ENCODE data around the gene SLC35F3. TPM values are rescaled to one million over a fixed set of nuclear protein-coding genes. Genes with fewer than 3 reads are reported as not detected.

Gene SLC35F3
- total RNA-seq, 1 experiment from 2014 or later, result 0.94 TPM

DNA sequence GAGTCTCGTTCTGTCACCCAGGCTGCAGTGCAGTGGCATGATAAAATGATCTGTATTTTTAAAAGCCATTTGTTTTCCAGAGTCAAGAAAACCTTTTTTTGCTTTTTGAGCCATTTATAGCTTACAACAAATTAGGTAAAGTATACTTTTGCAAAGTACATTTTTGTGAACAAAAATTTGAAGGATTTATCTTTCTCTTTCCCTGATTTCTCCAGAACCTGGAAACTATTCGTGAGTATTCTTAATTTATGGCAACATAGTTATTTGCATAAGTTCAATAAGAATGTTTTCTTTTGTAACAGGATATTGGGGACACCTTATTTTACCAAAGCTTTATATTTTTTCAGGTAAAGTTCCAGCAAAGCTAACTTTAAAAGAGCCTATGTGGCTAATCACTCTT is 37.4 kb upstream of the SLC35F3 start:
- no peak for DNase-seq (ENCODE audit: low spot score)
- CTCF ChIA-PET, result no interaction called here
- ATAC-seq, result no peak
- TF ChIP-seq ZNF671 (CRISPR knock-in tag; IDR thresholded peaks at IDR 0.05) (no peak), MXD4 (CRISPR knock-in tag; IDR thresholded peaks at IDR 0.05; ENCODE audit: borderline replicate concordance) (no peak)
- TF ChIP-seq, protein P1, sequence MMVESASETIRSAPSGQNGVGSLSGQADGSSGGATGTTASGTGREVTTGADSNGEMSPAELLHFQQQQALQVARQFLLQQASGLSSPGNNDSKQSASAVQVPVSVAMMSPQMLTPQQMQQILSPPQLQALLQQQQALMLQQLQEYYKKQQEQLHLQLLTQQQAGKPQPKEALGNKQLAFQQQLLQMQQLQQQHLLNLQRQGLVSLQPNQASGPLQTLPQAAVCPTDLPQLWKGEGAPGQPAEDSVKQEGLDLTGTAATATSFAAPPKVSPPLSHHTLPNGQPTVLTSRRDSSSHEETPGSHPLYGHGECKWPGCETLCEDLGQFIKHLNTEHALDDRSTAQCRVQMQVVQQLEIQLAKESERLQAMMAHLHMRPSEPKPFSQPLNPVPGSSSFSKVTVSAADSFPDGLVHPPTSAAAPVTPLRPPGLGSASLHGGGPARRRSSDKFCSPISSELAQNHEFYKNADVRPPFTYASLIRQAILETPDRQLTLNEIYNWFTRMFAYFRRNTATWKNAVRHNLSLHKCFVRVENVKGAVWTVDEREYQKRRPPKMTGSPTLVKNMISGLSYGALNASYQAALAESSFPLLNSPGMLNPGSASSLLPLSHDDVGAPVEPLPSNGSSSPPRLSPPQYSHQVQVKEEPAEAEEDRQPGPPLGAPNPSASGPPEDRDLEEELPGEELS (CRISPR knock-in tag; IDR thresholded peaks at IDR 0.05), result no peak
- POLR2A ChIA-PET, result no interaction called here
- Mint-ChIP-seq H3K36me3 (peaks cover 28% of the 10 kb centered on the region), H3K27ac (no peak overlapping the region), H3K4me3 (no peak overlapping the region), H3K9me3 (peaks cover 55% of the 10 kb centered on the region), H3K4me1 (no peaks in the 10 kb centered on the region), H3K27me3 (ENCODE audit: low read depth) (peaks cover 7% of the 10 kb centered on the region; the same call in 1 of the 2 replicates)

GRCh38 chr1:233868461-233868860 is 36.0 kb upstream of the SLC35F3 start:
- Mint-ChIP-seq H3K27me3 (ENCODE audit: low read depth) (peaks cover 7% of the 10 kb centered on the region; the same call in 1 of the 2 replicates), H3K27ac (no peak overlapping the region), H3K36me3 (peaks cover 28% of the 10 kb centered on the region), H3K4me1 (no peaks in the 10 kb centered on the region), H3K4me3 (no peak overlapping the region), H3K9me3 (peaks cover 55% of the 10 kb centered on the region)
- TF ChIP-seq PRDM15 (CRISPR knock-in tag; IDR thresholded peaks at IDR 0.05) (no peak), ZNF121 (CRISPR knock-in tag; IDR thresholded peaks at IDR 0.05) (no peak), CREB1 (CRISPR knock-in tag; IDR thresholded peaks at IDR 0.05) (no peak), GABPB1 (CRISPR knock-in tag; IDR thresholded peaks at IDR 0.05) (no peak)
- TF ChIP-seq, protein P2, sequence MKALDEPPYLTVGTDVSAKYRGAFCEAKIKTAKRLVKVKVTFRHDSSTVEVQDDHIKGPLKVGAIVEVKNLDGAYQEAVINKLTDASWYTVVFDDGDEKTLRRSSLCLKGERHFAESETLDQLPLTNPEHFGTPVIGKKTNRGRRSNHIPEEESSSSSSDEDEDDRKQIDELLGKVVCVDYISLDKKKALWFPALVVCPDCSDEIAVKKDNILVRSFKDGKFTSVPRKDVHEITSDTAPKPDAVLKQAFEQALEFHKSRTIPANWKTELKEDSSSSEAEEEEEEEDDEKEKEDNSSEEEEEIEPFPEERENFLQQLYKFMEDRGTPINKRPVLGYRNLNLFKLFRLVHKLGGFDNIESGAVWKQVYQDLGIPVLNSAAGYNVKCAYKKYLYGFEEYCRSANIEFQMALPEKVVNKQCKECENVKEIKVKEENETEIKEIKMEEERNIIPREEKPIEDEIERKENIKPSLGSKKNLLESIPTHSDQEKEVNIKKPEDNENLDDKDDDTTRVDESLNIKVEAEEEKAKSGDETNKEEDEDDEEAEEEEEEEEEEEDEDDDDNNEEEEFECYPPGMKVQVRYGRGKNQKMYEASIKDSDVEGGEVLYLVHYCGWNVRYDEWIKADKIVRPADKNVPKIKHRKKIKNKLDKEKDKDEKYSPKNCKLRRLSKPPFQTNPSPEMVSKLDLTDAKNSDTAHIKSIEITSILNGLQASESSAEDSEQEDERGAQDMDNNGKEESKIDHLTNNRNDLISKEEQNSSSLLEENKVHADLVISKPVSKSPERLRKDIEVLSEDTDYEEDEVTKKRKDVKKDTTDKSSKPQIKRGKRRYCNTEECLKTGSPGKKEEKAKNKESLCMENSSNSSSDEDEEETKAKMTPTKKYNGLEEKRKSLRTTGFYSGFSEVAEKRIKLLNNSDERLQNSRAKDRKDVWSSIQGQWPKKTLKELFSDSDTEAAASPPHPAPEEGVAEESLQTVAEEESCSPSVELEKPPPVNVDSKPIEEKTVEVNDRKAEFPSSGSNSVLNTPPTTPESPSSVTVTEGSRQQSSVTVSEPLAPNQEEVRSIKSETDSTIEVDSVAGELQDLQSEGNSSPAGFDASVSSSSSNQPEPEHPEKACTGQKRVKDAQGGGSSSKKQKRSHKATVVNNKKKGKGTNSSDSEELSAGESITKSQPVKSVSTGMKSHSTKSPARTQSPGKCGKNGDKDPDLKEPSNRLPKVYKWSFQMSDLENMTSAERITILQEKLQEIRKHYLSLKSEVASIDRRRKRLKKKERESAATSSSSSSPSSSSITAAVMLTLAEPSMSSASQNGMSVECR (CRISPR knock-in tag; IDR thresholded peaks at IDR 0.05; ENCODE audit: borderline replicate concordance), result no peak
- DNase-seq (ENCODE audit: low spot score) (no peak), ATAC-seq (no peak)
- CTCF ChIA-PET, result no interaction called here
- POLR2A ChIA-PET, result no interaction called here

GRCh38 chr1:233869680-233870079 is 34.8 kb upstream of the SLC35F3 start:
- CTCF ChIA-PET, result no interaction called here
- TF ChIP-seq, protein P3, sequence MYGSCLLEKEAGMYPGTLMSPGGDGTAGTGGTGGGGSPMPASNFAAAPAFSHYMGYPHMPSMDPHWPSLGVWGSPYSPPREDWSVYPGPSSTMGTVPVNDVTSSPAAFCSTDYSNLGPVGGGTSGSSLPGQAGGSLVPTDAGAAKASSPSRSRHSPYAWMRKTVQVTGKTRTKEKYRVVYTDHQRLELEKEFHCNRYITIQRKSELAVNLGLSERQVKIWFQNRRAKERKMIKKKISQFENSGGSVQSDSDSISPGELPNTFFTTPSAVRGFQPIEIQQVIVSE (CRISPR knock-in tag; IDR thresholded peaks at IDR 0.05; ENCODE audit: borderline replicate concordance), result no peak
- TF ChIP-seq NR3C1 (CRISPR knock-in tag; conservative IDR thresholded peaks at IDR 0.05; ENCODE audit: low read depth), result no peak
- TF ChIP-seq, protein P4, sequence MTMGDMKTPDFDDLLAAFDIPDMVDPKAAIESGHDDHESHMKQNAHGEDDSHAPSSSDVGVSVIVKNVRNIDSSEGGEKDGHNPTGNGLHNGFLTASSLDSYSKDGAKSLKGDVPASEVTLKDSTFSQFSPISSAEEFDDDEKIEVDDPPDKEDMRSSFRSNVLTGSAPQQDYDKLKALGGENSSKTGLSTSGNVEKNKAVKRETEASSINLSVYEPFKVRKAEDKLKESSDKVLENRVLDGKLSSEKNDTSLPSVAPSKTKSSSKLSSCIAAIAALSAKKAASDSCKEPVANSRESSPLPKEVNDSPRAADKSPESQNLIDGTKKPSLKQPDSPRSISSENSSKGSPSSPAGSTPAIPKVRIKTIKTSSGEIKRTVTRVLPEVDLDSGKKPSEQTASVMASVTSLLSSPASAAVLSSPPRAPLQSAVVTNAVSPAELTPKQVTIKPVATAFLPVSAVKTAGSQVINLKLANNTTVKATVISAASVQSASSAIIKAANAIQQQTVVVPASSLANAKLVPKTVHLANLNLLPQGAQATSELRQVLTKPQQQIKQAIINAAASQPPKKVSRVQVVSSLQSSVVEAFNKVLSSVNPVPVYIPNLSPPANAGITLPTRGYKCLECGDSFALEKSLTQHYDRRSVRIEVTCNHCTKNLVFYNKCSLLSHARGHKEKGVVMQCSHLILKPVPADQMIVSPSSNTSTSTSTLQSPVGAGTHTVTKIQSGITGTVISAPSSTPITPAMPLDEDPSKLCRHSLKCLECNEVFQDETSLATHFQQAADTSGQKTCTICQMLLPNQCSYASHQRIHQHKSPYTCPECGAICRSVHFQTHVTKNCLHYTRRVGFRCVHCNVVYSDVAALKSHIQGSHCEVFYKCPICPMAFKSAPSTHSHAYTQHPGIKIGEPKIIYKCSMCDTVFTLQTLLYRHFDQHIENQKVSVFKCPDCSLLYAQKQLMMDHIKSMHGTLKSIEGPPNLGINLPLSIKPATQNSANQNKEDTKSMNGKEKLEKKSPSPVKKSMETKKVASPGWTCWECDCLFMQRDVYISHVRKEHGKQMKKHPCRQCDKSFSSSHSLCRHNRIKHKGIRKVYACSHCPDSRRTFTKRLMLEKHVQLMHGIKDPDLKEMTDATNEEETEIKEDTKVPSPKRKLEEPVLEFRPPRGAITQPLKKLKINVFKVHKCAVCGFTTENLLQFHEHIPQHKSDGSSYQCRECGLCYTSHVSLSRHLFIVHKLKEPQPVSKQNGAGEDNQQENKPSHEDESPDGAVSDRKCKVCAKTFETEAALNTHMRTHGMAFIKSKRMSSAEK (CRISPR knock-in tag; IDR thresholded peaks at IDR 0.05; ENCODE audit: borderline replicate concordance), result no peak
- TF ChIP-seq, protein P2 (CRISPR knock-in tag; IDR thresholded peaks at IDR 0.05; ENCODE audit: borderline replicate concordance), result no peak

More at GRCh38 chr1:233869680-233870079, 34.8 kb upstream of the SLC35F3 start:
- Mint-ChIP-seq H3K9me3 (peaks cover 46% of the 10 kb centered on the region), H3K27me3 (ENCODE audit: low read depth) (peaks cover 7% of the 10 kb centered on the region; the same call in 1 of the 2 replicates), H3K27ac (no peak overlapping the region), H3K4me3 (no peak overlapping the region), H3K36me3 (peaks cover 28% of the 10 kb centered on the region), H3K4me1 (no peaks in the 10 kb centered on the region)
- ATAC-seq, result no peak
- no peak for DNase-seq (ENCODE audit: low spot score)
- POLR2A ChIA-PET, result no interaction called here
